H1 (cell line): ENCODE data around the gene HAGH.

ENCODE experiments used
- TAF1 ChIP-seq: IDR thresholded peaks from 2 replicates; pipeline ENCODE4 v1.6.1; 2011; ENCODE audit warnings: mild to moderate bottlenecking, low read depth, low read length
- TF ChIP-seq, protein P1 (sequence below): IDR thresholded peaks from 2 replicates; pipeline ENCODE4 v1.6.1; 2011; ENCODE audit warnings: low read length, improper control_type of control experiment

DNA sequence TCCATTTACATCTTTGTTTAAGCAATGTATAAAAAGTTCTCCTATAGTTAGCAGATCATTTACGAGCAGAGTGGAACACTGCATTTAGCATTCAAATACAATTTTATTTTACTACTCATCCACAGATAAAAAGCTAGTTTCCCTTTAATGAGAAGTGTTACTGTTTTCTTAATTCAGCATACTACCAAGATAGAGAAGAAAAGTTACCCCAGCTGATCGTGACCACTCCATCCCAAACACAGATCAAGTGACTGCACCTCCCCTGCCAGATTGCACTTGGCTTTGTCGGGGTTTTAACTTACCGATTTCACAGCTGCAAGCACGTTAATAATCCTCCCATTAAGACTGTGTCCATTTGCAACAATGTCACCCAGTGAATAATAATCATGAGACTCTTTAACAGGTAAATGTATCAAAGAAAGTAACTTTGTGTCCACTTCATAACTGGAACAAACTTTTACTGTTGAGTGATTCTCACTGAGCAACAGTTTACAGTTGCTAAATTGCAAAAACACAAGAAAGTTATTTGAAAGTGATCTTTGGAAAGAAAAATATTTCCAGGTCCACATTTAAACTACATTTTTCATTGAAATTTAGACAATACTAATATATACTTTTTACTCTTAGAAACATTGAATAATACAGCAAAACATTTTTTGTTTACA, 30.9 kb upstream of the HAGH start:
- TF ChIP-seq, protein P1, sequence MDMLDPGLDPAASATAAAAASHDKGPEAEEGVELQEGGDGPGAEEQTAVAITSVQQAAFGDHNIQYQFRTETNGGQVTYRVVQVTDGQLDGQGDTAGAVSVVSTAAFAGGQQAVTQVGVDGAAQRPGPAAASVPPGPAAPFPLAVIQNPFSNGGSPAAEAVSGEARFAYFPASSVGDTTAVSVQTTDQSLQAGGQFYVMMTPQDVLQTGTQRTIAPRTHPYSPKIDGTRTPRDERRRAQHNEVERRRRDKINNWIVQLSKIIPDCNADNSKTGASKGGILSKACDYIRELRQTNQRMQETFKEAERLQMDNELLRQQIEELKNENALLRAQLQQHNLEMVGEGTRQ: no peak
- no peak for TF ChIP-seq TAF1
